SIG-M5 (cell line): Measurements from ENCODE around the gene CFHR2.
"Not testable (repeated sequence)": the region's sequence is repeated elsewhere in the genome, so short reads cannot be mapped to it uniquely, and the experiment has no call there.

Source experiments
- DNase-seq: peaks from one replicate; lab custom pipeline; 2025; lab: John Stamatoyannopoulos, UW

The CFHR2 gene

DNA sequence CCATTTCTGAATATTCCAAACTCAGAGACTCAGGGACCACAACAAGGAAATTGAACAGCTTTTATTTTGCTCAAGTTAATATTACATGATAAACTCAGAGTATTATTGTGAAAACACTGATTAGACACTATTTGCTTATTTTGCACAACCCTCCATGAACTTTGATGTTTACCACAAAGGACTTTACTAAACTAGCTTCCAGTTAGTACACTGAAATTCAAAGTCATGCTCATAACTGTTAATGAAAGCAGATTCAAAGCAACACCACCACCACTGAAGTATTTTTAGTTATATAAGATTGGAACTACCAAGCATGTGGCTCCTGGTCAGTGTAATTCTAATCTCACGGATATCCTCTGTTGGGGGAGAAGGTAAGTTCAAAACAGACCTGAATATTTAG, at the start of gene CFHR2:
Gene CFHR2, plus strand, starts transcription at position 171 of the 400 bp plus-strand sequence. Its CDS starts 143 bp downstream, at position 314.
- not testable (repeated sequence) for DNase-seq

DNA sequence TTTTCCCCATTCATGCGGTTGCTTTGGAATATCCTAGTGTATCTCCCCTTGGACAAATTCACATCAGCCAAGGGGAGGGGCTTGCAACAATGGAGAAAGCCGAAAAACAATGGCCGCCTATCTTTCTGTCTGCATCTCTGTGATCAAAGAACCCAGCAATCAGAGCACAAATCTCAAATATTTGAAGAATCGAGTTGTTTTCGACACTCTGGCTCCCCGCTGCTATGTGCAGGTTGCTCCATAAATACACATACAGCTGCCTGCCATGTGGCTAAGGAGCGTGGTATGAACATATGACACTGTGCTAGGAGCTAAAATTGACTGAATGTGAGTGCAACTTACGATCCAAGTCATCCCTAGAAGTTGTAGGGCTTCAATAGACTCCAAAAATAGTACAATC, 47.2 kb upstream of the CFHR2 start:
- no peak for DNase-seq

DNA sequence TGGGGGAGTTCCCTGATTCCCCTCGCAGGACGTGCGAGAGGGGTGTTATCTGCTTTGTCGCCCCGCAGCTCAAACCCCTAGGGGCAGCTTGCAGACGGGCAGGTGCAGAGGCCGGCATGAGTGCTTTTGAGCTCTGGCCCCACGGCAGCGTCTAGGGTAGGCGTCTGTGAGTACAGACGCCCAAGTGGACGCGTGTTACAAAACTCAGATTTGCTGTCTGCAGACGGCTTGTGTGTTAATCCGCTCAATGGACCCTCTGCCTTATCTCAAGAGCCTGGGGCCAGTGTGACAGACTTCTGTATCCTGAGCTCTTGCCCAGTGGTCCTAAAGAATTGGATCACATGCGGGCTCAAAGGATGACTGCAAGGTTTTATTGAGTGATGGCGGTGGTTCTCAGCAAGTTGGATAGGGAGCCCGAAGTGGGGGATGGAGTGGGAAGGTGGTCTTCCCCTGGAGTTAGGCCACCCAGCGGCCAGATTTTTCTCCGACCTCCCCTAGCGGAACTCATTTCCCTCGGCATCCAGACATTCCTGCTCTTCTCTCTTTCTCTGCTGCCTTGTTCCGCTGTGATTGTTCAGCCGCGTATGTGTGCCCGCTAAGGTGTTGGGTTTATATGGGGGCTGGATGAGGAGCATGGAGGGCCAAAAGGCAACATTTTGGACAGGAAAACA, 46.2 kb upstream of the CFHR2 start:
- no peak for DNase-seq

DNA sequence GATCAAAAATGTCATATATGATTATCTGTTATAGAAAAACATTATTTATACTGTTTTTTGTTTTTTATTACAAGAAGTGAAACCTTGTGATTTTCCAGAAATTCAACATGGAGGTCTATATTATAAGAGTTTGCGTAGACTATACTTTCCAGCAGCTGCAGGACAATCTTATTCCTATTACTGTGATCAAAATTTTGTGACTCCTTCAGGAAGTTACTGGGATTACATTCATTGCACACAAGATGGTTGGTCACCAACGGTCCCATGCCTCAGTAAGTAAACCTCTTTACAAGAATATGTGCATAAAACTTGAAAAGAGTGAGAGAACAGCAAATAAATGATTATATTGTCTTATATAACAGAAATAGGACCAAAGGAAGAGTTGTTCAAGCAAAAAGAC, 41.2 kb upstream of the CFHR2 start:
- DNase-seq: no peak

DNA sequence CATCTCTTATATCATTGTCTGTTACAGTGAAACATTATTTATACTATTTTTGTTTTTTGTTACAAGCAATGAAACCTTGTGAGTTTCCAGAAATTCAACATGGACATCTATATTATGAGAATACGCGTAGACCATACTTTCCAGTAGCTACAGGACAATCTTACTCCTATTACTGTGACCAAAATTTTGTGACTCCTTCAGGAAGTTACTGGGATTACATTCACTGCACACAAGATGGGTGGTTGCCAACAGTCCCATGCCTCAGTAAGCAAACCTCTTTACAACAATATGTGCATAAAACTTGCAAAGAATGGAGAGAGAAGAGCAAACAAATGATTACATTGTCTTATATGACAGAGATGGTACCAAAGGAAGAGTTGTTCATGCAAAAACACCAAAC, 33.3 kb upstream of the CFHR2 start:
- DNase-seq: no peak

DNA sequence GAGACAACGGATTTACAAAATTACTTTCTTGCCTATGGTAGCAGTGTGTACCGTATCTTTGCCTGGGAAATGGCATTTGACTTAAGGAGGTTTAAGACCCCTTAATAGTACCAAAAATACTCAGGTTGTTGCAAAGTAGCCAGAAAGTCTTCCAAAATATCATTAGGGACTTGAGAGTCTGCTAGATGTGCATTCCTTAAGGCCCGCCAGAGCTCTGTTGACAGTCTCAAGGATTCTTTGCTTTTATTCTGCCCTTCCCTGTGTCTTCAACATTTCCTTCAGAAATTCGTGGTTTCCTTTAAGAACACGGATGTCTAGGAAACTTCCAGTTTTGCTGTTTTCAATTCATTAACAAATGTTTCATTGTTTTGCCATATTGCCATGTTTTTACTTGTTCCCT, 31.3 kb upstream of the CFHR2 start:
- DNase-seq: not testable (repeated sequence)

DNA sequence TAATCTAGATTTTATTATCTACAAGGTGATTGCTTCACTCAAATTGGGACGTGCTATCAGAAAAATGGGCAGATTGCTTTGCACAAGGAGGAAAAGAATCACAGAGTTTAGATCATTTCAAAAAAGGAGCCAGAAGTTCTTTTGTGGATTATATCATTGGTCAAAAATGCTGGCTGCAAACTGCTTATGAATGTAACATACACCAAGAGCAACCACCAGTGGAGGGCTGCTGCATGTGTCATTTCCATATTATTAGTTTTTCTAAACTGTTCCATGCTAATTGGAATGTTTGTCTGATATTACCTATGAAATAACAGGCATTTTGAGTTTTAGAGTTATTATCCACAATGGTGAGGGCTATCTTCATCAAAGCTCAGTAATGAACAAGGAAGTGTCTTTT, 16.7 kb upstream of the CFHR2 start:
- DNase-seq: not testable (repeated sequence)

DNA sequence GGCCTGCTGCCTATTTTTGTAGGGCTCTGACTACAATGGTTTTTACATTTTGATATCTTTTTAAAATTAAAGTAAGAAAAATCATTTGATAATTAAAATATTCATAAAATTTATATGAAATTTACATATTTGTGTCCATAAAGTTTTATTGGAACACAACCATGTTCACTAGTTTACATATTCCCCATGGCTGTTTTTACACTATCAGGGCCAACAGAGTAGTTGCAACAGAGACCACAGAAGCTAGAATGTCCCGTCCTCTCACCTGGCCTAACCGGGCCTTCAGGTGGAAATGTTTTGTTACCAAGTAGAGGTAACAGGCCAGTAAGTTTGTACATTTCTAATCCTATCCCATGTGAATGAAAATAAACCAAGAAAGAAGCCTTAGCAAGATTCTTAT, 10.7 kb upstream of the CFHR2 start:
- DNase-seq: not testable (repeated sequence)

DNA sequence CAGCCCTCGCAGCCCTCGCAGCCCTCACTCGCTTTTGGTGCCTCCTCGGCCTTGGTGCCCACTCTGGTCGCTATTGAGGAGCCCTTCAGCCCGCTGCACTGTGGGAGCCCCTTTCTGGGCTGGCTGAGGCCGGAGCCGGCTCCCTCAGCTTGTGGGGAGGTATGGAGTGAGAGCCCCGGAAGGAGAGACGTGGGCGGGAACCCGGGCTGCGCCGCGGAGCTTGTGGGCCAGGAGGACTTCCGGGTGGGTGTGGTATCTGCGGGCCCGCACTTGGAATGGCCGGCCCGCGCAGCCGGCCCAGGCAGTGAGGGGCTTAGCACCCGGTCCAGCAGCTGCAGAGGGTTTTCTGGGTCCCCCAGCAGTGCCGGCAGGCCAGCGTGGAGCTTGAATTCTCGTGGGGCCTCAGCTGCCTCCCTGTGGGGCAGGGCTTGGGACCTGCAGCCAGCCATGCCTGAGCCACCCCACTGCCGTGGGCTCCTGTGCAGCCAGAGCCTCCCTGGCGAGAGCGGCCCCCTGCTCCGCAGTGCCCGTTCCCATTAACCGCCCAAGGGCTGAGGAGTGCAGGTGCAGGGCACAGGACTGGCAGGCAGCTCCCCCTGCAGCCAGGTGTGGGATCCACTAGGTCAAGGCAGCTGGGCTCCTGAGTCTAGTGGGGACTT, 9.9 kb upstream of the CFHR2 start:
- DNase-seq: no peak

DNA sequence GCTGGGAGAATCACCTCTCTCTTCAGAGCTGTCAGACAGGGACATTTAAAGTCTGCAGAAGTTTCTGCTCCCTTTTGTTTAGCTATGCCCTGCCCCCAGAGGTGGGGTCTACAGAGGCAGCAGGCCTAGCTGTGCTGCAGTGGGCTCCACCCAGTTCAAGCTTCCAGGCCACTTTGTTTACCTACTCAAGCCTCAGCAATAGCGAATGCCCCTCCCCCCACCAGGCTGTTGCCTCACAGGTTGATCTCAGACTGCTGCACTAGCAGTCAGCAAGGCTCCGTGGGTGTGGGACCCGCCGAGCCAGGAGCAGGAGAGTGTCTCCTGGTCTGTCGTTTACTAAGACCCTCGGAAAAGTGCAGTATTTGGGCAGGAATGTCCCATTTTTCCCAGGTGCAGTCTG, 2.1 kb upstream of the CFHR2 start:
- DNase-seq: not testable (repeated sequence)

DNA sequence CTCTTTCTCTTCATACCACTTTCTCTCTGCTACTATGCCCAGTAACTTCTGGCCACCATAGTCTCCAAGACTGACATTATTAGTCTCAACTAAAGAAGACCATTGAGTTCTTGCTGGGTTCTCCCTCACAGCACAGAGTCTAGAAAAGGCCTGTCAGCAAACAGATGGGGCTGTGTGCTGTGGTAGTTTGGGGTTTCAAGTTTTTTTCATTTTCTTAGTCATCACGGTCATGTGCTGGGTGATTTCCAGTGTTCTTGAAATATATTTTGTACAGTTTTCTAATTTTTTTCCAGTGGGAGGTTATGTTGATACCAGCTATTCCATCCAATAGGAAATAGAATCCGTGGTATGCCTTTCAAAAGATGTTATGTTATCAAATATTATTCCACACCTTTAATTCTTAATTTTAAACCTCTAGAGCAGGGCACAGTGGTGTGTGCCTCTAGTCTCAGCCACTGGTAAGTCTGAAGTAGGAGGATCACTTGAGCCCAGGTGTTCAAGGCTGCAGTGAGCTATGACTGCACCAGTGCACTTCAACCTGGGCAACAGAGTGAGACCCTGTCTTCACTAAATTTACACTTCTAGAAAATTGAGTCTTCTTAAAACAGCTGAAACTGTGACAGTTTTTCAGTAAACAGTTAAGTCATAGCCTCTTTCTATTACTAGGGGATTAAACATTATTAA, 8.3 kb downstream of the CFHR2 start:
- no peak for DNase-seq

DNA sequence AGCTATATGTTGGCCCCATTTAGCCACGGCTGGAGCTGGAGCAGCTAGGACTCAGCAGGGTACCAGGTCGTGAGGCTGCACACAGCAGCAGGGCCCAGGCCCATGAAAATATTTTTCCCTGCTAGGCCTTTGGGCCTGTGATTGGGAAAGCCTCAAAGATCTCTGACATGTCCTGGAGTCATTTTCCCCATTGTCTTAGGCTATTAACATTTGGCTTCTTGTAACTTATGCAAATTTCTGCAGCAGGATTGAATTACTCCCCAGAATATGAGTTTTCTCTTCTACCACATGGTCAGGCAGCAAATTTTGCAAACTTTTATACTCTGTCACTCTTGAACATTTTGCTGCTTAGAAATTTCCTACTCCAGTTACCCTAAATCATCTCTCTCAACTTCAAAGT, 11.2 kb downstream of the CFHR2 start:
- DNase-seq: no peak

DNA sequence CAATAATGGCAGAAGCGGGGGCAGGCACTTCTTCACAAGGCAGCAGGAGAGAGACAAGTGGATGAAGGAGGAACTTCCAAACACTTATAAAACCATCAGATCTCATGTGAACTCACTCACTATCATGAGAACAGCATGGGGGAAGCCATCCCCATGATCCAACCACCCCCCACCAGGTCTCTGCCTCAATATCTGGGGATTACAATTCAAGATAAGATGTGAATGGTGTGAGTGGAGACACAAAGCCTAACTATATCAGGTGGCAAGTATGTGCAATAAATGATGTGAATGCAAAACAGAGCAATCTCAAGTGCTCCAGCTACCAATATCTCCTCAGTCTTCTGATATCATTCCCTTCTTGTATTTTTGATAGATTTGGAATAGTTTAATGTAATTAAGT, 12.4 kb downstream of the CFHR2 start:
- no peak for DNase-seq

DNA sequence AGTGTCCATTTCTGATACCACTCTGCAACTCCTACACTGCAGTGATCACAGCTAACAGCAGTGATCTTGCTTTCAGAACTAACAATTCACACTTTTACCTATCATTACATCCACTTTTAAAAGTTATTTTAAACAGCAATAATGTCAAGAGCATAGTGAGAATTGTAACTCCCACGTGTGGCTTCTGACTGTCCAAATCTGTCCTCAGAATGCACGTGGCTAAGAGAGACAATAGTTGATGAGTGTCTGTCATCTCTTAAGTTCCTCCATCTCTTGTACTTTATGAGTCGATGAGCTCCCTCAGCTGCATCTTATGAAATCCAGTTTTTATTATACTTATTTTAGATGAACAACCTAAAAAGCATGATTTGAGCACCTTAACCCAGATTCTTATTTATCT, 17.3 kb downstream of the CFHR2 start:
- no peak for DNase-seq

DNA sequence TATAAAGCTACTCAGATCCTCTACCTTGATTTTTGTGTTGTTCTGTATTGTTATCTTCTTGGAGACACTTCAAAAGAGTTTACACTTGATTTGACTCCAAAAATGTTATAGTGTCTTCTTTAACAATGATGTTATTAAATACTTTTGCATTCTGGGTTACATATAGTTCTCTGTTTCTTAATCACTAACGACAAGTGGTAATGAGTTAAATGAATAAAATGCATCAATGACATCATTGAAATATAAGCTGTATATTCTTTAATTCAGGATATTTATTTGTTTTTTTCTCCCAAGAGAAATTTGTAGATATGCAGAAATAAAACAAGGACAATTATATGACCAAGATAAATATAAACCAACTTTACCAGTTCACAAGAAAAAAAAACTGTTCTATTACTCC, 26.6 kb downstream of the CFHR2 start:
- DNase-seq: no peak

DNA sequence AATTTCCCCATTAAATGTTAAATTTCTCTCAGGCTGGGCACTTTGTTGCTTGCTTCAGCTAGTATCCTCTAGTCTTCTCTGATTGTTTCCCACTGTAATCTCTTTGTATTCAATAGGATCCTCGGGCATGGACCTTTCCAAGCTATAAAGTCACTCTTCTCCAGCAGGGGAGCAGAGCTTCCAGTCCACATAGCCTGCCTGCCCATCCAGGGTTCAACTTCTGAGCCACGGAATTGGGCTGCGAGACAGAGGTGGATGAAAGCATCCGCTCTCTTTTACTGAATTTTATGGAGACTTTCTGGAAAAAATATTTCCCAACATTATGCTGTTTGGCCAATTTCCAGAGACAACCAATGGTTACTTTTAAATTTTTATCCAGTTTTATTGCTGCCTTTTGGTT, 32.7 kb downstream of the CFHR2 start:
- no peak for DNase-seq

DNA sequence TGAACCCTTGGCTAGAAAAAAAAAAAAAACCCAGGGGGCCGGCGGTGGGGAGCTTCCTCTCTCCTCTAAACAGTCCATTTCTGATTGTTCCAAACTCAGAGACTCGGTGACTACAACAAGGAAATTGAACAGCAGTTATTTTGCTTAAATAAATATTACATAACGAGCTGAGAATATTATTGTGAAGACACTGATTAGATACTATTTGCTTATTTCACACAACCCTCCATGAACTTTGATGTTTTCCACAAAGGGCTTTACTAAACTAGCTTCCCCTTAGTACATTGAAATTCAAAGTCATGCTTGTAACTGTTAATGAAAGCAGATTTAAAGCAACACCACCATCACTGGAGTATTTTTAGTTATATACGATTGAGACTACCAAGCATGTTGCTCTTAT, 33.7 kb downstream of the CFHR2 start, which contains the start of gene CFHR5:
Gene CFHR5, plus strand, starts transcription at position 279 of the 400 bp plus-strand sequence. Its CDS starts 109 bp downstream, at position 388.
- DNase-seq: no peak

DNA sequence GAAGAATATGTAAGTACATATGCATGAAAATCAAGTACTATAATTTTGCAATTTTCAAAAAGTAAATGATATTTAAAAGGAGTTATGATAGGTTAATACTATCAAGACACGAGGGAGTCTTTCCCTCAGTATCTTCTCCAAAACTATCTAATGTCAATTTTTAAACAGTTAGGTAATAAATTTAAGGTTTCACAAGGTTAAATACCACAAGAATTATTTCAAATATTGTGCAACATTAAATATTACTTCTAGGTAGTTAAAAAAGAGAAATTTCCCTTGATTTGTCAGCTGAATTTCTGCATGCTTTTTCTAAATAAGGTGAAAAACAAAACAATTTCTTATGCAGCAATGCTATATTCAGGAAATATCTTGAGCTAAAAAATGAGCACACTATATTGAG, 37.3 kb downstream of the CFHR2 start:
- DNase-seq: no peak

DNA sequence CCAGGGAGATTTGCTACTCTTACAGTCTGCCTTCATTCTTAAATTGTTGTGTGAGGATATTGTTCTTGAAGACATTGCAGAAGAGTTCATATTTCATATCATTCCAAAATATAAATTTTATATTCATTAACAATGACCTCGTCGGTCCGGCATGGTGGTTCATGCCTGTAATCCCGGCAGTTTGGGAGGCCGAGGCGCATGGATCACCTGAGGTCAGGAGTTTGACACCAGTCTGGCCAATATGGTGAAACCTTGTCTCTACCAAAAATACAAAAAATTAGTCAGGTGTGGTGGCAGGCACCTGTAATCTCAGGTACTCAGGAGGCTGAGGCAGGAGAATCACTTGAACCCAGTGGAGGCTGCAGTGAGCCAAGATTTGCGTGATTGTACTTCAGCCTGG, 38.7 kb downstream of the CFHR2 start:
- not testable (repeated sequence) for DNase-seq

DNA sequence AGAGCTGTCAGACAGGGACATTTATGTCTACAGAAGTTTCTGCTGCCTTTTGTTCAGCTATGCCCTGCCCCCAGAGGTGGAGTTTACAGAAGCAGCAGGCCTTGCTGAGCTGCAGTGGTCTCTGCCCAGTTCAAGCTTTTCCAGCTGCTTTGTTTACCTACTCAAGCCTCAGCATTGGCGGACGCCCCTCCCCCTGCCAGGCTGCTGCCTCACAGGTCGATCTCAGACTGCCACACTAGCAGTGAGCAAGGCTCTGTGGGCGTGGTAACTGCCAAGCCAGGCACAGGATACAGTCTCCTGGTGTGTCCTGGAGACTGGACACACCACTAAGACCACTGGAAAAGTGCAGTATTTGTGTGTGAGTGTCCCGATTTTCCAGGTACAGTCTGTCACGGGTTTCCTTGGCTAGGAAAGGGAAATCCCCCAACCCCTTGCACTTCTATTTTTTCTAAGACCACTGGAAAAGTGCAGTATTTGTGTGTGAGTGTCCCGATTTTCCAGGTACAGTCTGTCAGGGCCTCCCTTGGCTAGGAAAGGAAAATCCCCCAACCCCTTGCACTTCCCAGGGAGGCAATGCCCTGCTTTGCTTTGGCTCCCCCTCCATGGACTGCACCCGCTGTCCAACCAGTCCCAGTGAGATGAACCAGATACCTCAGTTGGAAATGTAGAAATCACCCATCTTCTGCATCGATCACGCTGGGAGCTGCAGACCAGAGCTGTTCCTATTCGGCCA, 48.5 kb downstream of the CFHR2 start:
- not testable (repeated sequence) for DNase-seq

DNA sequence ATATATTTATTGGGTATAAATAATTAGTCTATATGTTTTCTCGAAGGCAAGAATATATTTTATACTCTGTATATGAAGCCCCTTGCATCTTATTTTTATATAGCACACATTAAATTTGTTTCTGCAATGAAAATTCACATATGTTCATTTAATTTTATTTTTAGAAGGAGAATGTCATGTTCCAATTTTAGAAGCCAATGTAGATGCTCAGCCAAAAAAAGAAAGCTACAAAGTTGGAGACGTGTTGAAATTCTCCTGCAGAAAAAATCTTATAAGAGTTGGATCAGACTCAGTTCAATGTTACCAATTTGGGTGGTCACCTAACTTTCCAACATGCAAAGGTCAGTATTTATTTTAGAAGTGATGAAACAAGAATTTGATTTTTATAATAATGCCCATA, 50.4 kb downstream of the CFHR2 start:
- no peak for DNase-seq

DNA sequence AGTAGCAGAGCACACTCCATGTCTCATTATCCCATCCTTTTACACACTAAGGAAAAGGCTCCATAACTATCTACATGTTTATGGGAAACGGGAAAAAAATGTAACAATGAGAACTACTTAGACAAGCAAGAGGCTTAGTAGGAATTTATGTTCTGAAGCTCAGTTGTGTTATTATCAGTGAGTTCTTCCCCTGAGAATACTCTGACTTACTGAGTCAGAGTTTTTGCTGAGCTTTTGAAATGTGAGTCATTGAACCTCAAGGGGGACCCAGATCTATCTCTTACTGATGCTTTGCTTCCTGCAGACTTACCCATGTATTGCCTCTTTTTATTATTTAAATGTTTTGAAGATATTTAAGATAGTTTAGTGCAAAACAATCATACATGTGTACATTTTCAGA, 53.9 kb downstream of the CFHR2 start:
- no peak for DNase-seq

DNA sequence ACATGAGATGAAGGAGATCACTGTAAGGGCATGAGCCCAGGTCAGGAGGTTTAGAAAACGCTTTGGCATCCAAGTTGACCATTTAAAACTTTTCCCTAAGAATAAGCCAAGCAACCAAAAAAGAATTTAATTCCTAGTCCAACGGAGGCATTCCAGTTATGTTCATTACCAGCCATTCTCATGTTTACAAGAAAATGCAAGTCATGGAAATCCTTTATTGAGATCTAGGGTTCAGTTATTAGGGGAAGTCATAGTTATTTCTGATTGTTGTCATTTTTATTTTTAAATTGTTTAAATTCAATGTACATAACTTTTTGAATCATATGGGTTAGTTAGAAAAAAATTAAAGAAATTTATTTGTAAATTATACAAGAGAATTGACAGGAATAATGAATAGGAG, 58.3 kb downstream of the CFHR2 start:
- no peak for DNase-seq
